A673 (cell line): Measurements from ENCODE around the gene CDC42BPB. TPM values are rescaled to one million over a fixed set of nuclear protein-coding genes. Genes with fewer than 3 reads are reported as not detected.

ENCODE experiments used
- BruUV-seq: library from RNA; stranded (reverse); fragments of 400-500 nt; replicated peaks from 2 replicates; lab custom pipeline; 2021; lab: Mats Ljungman, UMichigan
- CTCF ChIA-PET: fragments of 300-600 bp; sonication (Branson Sonifier 250); formaldehyde crosslinking; loops from one replicate; lab custom pipeline; 2022; ENCODE audit warnings: antibody characterized with exemption; lab: Charles Lee
- POLR2A ChIA-PET: fragments of 300-600 bp; sonication (Branson Sonifier 250); formaldehyde crosslinking; loops from one replicate; lab custom pipeline; 2022; ENCODE audit warnings: antibody characterized with exemption; ENCODE audit not compliant: low non-redundant PET; lab: Charles Lee
- DNase-seq: peaks from one replicate; pipeline ENCODE4 v3.0.0-alpha.2; 2015; ENCODE audit warnings: low spot score
- H3K27ac ChIP-seq: fragments of 200-600 bp; sonication (generic); 2 replicates; pipeline ENCODE4 v1.5.1; 2016; ENCODE audit warnings: mixed run types, low read depth, mild to moderate bottlenecking, mixed read lengths, antibody characterized with exemption, low read length; ENCODE audit not compliant: poor library complexity, severe bottlenecking
- H3K27me3 ChIP-seq: fragments of 200-600 bp; sonication (generic); replicated peaks from 2 replicates; pipeline ENCODE4 v1.6.1; 2017; ENCODE audit warnings: mixed run types, low read depth, mild to moderate bottlenecking, mixed read lengths, antibody characterized with exemption, low read length; ENCODE audit not compliant: insufficient read depth, poor library complexity
- H3K36me3 ChIP-seq: fragments of 200-600 bp; sonication (generic); 2 replicates; pipeline ENCODE4 v1.6.1; 2016; ENCODE audit warnings: mixed run types, mild to moderate bottlenecking, mixed read lengths, antibody characterized with exemption, low read length; ENCODE audit not compliant: insufficient read depth, poor library complexity, severe bottlenecking
- H3K4me1 ChIP-seq: fragments of 200-600 bp; sonication (generic); 2 replicates; pipeline ENCODE4 v1.6.1; 2017; ENCODE audit warnings: mixed run types, mild to moderate bottlenecking, mixed read lengths, antibody characterized with exemption, low read length; ENCODE audit not compliant: insufficient read depth, poor library complexity, severe bottlenecking
- H3K4me3 ChIP-seq: fragments of 200-600 bp; sonication (generic); 2 replicates; pipeline ENCODE4 v1.5.1; 2016; ENCODE audit warnings: low read depth, mixed run types, mild to moderate bottlenecking, mixed read lengths, low read length; ENCODE audit not compliant: poor library complexity, severe bottlenecking
- H3K9me3 ChIP-seq: fragments of 200-600 bp; sonication (generic); 2 replicates; pipeline ENCODE4 v1.6.1; 2016; ENCODE audit warnings: mixed run types, low read depth, mild to moderate bottlenecking, mixed read lengths, antibody characterized with exemption, low read length; ENCODE audit not compliant: poor library complexity, severe bottlenecking
- CTCF ChIP-seq: fragments of 300-800, 200-600 bp; sonication (generic); conservative IDR thresholded peaks from 2 replicates; pipeline ENCODE4 v1.5.1; 2017; ENCODE audit warnings: low read depth, mild to moderate bottlenecking, antibody characterized with exemption, low read length, moderate library complexity, mixed read lengths
- EZH2 ChIP-seq: fragments of 200-600 bp; sonication (generic); IDR thresholded peaks from 2 replicates; pipeline ENCODE4 v1.6.1; 2017; ENCODE audit warnings: borderline replicate concordance, low read depth, mild to moderate bottlenecking, mixed read lengths, antibody characterized with exemption, low read length; ENCODE audit not compliant: poor library complexity, severe bottlenecking
- intact Hi-C: fragments of 100-400 bp; cut with micrococcal nuclease; formaldehyde crosslinking; loops from one replicate; pipeline ENCODE4 v1.10.0; 2022; ENCODE audit not compliant: unreplicated experiment
- total RNA-seq: library from RNA; stranded (reverse); gene quantifications from 2 replicates; pipeline ENCODE4 v1.2.3, GENCODE V29; 2021

CDC42BPB gene
- total RNA-seq, 1 experiment from 2014 or later: 103 TPM

- POLR2A ChIA-PET: no interaction called here
Measured at GRCh38 chr14:103006106-103006505, 51.2 kb downstream of the CDC42BPB start.

GRCh38 chr14:103003850-103004249, 53.5 kb downstream of the CDC42BPB start:
- ChIA-PET POLR2A (no interaction called here), CTCF (no interaction called here)
- no peaks in the 10 kb centered on the region for H3K9me3 ChIP-seq
- no peak for DNase-seq
- H3K27me3 ChIP-seq: no peaks in the 10 kb centered on the region
- no TSS peak for BruUV-seq
- H3K36me3 ChIP-seq: peaks cover 19% of the 10 kb centered on the region
- H3K27ac ChIP-seq: no peak overlapping the region
- intact Hi-C loops: no loop called here
- peaks cover under 1% of the 10 kb centered on the region for H3K4me1 ChIP-seq
- TF ChIP-seq CTCF (no peak), EZH2 (no peak)
- H3K4me3 ChIP-seq: no peak overlapping the region

More at GRCh38 chr14:103006106-103006505, 51.2 kb downstream of the CDC42BPB start:
- no peak overlapping the region for H3K4me3 ChIP-seq
- H3K4me1 ChIP-seq: peaks cover 2% of the 10 kb centered on the region
- CTCF ChIA-PET: no interaction called here
- intact Hi-C loops: no loop called here
- H3K9me3 ChIP-seq: no peaks in the 10 kb centered on the region
- BruUV-seq: no TSS peak
- DNase-seq: no peak
- H3K27me3 ChIP-seq: no peaks in the 10 kb centered on the region
- TF ChIP-seq CTCF (no peak), EZH2 (no peak)
- no peak overlapping the region for H3K27ac ChIP-seq
- peaks cover 12% of the 10 kb centered on the region for H3K36me3 ChIP-seq

GRCh38 chr14:103003351-103003615, 54.1 kb downstream of the CDC42BPB start:
- H3K27ac ChIP-seq: no peak overlapping the region
- CTCF ChIA-PET: no interaction called here
- no peak overlapping the region for H3K4me3 ChIP-seq
- BruUV-seq: no TSS peak
- TF ChIP-seq CTCF (no peak), EZH2 (no peak)
- H3K9me3 ChIP-seq: no peaks in the 10 kb centered on the region
- POLR2A ChIA-PET: no interaction called here
- DNase-seq: no peak
- H3K27me3 ChIP-seq: no peaks in the 10 kb centered on the region
- intact Hi-C loops: no loop called here
- H3K4me1 ChIP-seq: no peaks in the 10 kb centered on the region
- H3K36me3 ChIP-seq: peaks cover 23% of the 10 kb centered on the region
